Stimulated activated CD8-positive, alpha-beta memory T cell treated with anti-CD3 and anti-CD28 coated beads, Interleukin-12 subunit alpha, Interleukin-12 subunit beta, amount 100 ng/mL, for 1 hour (primary cell): Measurements from ENCODE around the gene VPS54.
A peak's percentile ranks its signal among the peaks of the same experiment; 100 is the strongest.
"Not testable (repeated sequence)": the region's sequence is repeated elsewhere in the genome, so short reads cannot be mapped to it uniquely, and the experiment has no call there.

Experiments
- DNase-seq: peaks from one replicate; pipeline ENCODE4 v3.0.0-alpha.2; 2020; ENCODE audit warnings: low read depth

VPS54 gene

DNA sequence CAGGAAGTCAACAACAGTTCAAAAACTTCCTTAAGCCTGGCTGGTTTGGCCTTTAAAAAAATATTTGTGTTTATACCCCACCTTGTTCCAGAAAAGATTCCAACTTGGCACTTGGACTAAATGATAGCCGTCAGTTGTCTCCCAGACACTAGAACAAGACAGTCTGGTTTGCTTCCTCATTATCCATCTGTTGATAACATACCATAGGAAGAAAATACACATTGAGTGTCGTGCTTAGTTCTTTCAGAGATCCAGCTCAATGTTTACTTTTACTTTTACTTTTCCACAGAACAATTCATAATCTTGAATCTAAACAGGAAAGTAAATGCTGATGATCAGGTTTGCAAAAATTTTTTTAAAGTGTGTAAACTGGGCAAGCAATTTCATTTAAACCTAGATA, 2.4 kb upstream of the VPS54 start:
- DNase-seq, result no peak

- DNase-seq, result no peak
These were observed 824 bp upstream of the VPS54 start for GRCh38 chr2:64019975-64020528.

DNA sequence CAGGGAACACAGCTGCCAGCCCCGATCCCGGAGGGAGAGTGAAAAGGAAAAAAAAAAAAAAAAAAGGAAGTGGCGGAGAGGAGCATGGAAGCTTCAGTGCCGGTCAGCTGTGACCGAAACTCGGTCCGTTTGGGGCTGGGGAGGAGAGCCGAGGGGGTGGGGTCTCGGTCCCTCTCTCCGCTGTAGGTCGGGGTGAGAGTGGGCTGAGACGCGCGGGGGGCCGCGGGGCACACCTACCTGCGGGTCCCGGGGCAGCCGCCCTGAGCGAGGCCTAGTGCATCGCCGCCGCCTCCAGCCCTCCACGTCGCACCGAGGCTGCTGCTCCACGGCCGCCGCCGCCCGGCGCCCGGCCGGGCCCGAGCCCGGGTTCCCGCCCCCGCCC, 536 bp downstream of the VPS54 start:
- peak; percentile 15 for DNase-seq

GRCh38 chr2:64017811-64018700, 1.2 kb downstream of the VPS54 start:
- no peak for DNase-seq

DNA sequence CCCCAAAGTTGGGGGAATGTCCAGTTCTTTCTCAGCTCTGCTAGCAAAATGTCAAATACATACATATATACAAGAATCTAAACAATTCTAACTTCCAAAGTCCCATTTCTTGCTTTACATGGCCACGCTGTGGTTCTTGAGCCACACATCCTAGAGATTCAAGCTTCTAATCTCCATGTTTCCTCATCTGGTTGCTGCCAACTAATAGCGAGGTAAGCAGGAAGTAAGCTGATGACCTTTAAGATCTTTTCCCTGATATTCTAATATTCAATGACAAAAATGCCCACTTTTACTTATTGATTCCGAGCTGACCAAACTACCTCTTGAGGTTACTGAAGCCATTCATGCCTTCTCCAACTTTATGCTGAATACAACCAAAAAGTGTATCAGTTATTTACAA, 3.3 kb downstream of the VPS54 start:
- DNase-seq, result no peak

DNA sequence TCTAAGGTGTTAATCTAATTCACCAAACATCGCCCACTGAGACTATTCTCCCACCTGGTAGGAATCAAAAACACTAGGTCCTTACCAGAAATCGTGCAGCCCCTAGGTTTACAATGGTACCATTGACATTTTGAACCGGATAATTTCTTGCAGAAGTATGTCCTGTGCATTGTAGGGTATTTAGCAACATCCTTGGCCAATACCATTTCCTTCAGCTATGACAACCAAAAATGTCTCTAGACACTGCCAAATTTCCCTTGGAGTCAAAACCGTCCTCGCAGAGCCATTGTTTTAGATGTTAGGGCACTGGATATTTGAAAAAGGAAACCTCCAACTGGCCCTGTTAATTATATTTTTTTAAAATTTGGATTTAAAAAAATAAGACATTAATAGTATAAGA, 3.8 kb downstream of the VPS54 start:
- no peak for DNase-seq

GRCh38 chr2:64014628-64015027, 4.6 kb downstream of the VPS54 start:
- no peak for DNase-seq

- no peak for DNase-seq
These were observed 6.2 kb downstream of the VPS54 start for GRCh38 chr2:64013053-64013452.

- no peak for DNase-seq
These were observed 7.1 kb downstream of the VPS54 start for GRCh38 chr2:64012115-64012514.

GRCh38 chr2:64008434-64009009, 10.7 kb downstream of the VPS54 start:
- no peak for DNase-seq

DNA sequence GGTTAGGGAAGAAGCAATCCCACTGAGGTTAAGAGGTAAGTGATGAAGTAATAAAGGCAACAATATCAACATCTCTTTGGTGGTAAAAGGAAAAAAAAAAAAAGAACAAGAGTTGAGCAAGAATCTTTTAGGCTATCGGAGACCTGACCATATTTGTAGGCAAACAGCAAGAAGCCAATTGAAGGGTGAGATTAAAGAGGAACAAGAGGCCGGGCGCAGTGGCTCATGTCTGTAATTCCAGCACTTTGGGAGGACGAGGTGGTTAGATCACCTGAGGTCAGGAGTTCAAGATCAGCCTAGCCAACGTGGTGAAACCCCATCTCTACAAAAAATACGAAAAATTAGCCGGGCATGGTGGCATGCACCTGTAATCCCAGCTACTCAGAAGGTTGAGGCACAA, 11.3 kb downstream of the VPS54 start:
- no peak for DNase-seq

GRCh38 chr2:64005707-64006356, 13.4 kb downstream of the VPS54 start:
- no peak for DNase-seq

- DNase-seq, result no peak
These were observed 16.0 kb downstream of the VPS54 start for GRCh38 chr2:64003239-64003638.

DNA sequence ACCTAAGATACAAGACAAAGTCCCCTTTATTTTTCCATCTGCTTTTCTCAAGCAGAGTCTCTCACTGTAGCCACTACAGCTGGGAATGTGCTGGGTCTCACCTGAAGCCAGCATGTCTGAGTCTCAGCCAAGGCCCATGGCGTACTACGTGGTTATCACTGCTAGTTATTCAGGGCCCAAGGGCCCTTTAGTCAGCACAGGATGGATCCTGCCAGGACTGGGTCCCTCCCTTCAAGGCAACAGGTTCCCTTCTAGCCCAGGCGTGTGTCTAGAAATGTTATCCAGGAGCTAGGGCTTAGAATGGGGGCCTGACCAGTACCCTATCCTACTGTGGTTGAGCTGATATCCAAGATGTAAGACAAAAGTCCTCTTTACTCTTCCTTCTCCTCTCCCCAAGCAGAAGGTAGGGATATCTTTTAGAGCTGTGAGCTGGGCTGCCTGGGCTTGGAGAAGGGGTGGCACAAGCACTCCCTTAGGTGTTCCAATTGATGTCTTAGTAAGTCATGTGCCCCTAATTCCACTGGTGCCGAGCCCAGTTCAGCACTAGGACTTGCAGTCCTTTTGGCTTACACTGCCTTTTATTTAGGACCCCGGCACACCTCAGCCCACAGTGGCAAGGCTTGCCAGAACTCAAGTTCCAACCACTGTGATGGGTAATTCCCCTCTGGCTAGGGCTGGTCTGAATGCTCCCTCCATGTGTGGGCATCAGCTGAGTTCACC, 17.7 kb downstream of the VPS54 start:
- no peak for DNase-seq

DNA sequence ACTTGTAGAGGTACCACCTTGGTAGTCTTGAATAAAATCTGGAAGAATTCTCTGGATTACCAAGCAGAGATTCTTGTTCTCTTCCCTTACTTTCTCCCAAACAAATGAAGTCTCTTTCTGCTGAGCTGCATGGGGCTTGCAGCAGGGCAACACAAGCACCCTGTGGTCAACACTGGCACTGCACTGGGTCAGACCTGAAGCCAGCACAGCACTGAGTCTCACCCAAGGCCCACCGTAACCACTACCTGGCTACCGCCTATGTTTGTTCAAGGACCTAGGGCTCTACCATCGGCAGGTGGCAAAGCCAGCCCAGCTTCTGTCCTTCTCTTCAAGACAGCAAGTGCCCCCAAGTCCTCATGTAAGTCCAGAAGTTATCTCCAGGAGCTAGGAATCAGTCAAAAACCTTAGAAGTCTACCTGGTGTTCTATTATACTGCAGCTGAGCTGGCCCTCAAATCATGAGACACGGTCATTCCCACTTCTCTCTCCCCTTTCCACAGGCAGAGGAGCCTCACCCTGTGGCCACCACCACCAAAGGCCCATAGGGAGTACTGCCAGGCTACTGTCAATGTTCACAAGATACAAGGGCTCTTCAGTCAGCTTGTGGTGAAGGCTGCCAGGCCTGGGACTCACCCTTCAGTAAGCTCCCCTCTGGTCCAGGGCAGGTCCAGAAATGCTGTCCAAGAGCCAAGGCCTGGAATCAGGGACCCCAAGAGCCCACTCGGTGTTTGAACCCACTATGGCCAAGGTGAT, 18.4 kb downstream of the VPS54 start:
- DNase-seq, result no peak

- no peak for DNase-seq
These were observed 20.2 kb downstream of the VPS54 start for GRCh38 chr2:63999049-63999448.

GRCh38 chr2:63996582-63997198, 22.5 kb downstream of the VPS54 start:
- not testable (repeated sequence) for DNase-seq

DNA sequence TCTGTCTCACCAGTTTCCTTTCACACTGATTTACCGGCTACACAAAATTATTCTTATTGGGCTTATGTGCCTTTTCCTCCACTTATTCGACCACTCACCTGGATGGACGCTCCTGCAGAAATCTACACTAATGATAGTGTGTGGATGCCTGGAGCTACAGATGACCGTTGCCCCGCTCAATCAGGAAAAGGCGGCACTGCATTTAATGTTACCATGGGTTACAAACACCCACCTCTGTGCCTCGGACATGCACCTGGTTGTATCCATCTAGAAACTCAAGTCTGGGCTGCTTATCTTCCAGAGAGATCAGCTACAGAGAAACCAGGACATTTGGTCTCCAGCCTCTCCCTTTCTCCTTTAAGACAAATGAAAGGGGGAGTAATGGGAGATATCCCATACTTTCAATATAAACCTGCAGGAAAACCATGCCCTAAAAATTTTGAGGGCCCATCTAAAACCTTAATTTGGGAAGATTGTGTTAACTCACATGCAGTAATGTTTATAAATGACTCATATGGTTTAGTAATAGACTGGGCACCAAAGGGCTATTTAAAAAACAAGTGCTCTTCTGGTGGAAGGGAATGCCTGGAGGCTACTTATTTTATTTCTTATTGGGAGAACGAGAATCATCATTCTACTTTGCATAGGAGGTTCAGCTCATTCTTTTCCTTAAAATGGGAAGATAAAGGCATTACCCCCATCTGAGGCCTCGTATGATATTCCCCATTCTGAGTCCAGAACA, 24.7 kb downstream of the VPS54 start:
- DNase-seq, result not testable (repeated sequence)

- no peak for DNase-seq
These were observed 25.4 kb downstream of the VPS54 start for GRCh38 chr2:63993871-63994270.

GRCh38 chr2:63993130-63993584, 26.1 kb downstream of the VPS54 start:
- not testable (repeated sequence) for DNase-seq
